Measurements from ENCODE around the gene IGFBP5. TPM values are rescaled to one million over a fixed set of nuclear protein-coding genes. Genes with fewer than 3 reads are reported as not detected.

The IGFBP5 gene
- total RNA-seq (2014; rRNA removed), result 0.06 and 0.46 TPM in 2 replicates
- polyA plus RNA-seq (2012), result 3.3 TPM

- DNase-seq (ENCODE audit: low read depth), result peak; percentile 68
Observed at GRCh38 chr2:216695401-216695821, at the start of gene IGFBP5. Gene IGFBP5 (minus strand): TSS chr2:216695549. CDS start chr2:216694775, 774 bp downstream.

DNA sequence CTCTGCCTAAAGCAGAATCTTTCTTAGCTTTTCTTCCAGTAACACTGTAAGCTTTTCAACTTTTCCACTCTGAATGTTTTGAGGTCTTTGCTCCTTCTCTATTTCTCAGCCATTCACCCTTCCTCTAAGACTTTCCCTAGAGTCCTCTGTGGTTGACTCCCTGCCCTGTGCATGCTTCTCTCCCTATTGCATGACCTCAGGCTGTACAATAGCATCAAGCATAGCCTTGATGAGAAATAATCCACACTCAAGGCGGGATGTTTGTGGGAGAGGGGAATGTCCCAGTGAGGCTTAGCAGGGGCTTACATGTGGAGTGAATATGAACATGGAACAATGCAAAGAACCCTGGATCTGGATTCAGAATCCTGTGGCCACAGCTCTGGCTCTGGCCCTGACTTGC is 48.4 kb upstream of the IGFBP5 start:
- DNase-seq (ENCODE audit: low read depth), result no peak

DNA sequence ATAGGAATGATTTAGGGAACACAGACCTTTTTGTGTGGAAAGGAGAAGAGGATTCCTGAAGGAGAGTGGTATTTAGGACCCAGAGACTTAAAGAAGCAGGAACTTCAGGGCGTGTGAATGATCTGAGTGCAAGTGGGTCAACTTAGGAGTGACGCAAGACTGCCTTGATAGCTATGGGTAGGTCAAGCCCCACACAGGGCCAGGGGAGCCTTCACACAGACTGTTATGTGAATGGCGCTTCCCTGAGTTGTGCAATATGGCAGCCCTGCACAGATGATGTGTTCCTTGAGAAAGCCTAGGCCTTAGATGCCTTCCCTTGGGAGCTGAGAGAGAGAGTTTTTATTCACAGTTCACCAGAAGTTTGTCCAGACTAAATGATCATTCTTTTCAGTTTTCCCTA is 47.1 kb upstream of the IGFBP5 start:
- no peak for DNase-seq (ENCODE audit: low read depth)

- DNase-seq (ENCODE audit: low read depth), result no peak
Observed at GRCh38 chr2:216741223-216741593, 45.9 kb upstream of the IGFBP5 start.

DNA sequence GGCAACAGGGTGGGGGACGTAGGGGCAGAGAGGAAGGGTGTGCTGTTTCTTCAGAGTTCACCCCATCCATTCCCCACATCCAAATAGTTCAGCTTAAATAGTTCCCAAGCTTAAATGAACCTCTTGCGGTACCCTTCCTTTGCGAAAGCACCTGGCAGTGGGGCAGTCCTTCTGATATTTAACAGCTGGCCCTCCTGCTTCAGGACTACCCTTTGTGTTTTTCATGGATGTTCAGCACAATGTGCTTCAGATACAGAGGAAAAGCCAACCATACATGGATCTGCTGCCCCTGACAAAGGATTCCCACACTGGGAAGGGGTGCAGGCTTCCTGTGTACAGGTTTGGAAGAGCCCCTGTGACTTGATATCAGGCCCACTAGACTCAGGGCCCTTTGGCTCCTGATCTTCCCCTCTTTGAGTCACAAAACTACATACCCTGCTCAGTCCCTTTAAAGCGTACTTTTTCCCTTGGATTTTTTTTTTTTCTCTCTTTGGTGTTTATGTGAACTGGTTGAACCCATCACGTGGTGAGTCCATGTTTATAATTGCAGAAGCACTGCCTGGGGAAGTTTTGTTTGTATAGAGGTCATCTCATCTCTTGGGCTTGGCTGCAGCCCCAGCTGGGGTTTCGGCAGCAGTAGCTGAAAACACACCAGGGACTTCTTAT is 45.3 kb upstream of the IGFBP5 start:
- no peak for DNase-seq (ENCODE audit: low read depth)

DNA sequence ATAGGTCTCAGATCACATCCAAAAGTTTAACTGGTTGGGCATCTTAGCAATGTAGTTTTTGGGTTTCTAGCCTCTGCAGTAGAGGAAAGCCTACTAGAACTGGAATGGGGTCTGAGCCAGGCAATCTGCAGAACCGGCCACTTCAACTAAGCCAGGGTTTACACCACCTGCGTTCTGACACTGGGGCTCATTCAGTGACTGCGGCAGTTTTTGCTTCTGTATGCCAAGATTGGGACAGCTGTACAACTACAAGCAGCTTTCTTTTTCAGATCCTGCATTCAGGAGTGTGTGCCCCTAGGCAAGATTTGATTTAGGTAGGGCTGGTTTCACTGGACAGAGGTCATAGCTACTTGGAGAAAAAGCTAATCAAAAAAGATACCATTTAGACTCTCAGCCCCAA is 43.7 kb upstream of the IGFBP5 start:
- no peak for DNase-seq (ENCODE audit: low read depth)

DNA sequence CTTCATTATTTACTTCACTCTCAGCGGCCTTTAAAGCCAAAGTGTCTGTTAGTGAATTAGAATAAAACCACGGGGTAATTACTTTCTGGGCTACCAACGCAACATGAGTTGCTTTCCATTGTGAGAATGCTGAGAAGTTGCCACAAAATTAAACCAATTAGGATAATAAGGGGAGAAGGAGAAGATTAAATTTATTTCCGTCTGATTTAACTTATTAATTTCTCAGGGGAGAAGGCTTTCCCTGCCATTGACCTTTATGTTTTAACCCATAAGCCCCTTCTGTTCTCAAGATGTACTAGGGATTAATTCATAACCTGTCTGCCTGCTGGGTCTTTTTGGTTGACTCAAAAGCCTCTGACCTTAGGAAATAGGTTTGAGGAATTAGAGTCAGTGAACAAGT is 42.3 kb upstream of the IGFBP5 start:
- no peak for DNase-seq (ENCODE audit: low read depth)

DNA sequence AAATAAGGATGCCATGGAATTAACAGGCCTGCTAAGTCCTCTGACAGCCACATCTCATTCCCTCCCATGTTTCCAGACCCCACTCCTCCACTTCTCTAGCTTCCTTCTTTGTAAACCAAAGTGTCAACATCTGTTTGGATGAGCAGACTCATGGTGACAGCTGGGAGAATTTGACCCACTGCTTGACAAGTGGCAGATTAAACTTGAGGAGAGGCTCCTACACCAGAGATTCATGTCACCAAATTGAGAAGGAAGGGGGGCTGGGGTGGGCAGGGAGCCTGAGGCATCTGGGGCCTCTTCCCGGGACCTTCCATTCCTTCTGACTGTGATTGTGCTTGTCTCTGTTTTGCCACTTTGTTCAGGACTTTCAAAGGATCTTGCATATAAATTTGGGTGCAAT is 41.0 kb upstream of the IGFBP5 start:
- DNase-seq (ENCODE audit: low read depth), result no peak

GRCh38 chr2:216735668-216736067 is 40.3 kb upstream of the IGFBP5 start:
- DNase-seq (ENCODE audit: low read depth), result no peak

- peak; percentile 9 for DNase-seq (ENCODE audit: low read depth)
Observed at GRCh38 chr2:216735086-216735485, 39.7 kb upstream of the IGFBP5 start.

DNA sequence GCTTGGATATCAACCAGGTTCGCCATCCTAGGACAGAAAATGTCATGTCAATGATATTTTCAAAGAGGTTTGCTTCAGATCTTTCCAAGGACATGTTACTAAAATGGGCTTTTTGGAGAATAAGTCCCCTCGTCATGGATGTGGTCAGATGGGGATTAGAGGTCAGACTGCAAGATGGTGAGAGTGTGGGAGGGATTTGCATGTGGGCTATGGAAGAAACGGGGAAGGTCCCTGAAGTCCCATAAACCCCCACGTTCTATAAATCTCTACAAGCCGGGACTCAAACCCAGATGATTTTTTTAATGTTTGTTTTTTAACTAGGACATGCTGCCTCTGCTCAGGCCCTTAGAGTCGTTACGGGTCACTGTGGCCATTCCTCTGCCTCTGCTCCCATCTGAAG is 37.7 kb upstream of the IGFBP5 start:
- DNase-seq (ENCODE audit: low read depth), result no peak

DNA sequence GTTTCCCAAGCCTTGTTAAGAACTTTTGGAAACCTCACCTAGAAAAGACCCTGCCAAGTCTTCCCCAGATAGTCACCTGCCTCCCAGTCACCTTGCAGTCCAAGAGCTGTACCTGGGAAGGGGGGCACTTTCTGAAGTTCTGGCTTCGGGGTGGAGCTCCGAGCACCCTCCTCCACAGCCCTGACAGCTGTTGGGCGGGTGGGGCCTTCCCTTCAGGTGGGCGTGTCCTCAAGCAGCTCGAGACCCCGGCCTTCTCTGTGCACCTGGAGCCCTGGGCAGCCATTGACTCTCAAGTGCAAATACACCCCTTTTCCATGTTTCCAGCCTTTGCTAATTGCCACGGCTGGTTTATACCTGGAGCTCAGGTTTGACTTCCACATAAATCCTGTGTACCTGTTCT is 37.0 kb upstream of the IGFBP5 start:
- no peak for DNase-seq (ENCODE audit: low read depth)

- DNase-seq (ENCODE audit: low read depth), result no peak
Observed at GRCh38 chr2:216731465-216731864, 36.1 kb upstream of the IGFBP5 start.

DNA sequence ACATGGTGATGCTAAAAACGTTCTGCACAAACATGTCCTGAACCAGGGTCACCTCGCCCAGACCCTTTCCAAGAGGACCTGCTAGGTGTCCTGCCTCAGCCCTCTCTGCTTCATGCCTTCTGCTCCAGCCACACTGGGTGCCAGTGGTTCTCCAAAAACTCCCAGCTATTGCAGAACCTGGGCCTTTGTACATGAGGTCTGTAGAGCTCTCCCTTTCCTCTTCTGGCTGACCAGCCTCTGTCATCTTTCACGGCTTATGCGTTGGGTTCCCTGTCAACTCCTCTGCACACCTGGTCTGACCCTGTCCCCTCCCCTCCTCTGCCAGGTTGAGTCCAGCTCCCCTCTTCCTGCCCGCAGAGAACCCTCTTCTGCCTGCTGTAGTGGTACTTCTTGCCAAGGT is 35.5 kb upstream of the IGFBP5 start:
- no peak for DNase-seq (ENCODE audit: low read depth)

- no peak for DNase-seq (ENCODE audit: low read depth)
Observed at GRCh38 chr2:216727346-216728122, 32.2 kb upstream of the IGFBP5 start.

- DNase-seq (ENCODE audit: low read depth), result no peak
Observed at GRCh38 chr2:216724190-216724589, 28.8 kb upstream of the IGFBP5 start.

DNA sequence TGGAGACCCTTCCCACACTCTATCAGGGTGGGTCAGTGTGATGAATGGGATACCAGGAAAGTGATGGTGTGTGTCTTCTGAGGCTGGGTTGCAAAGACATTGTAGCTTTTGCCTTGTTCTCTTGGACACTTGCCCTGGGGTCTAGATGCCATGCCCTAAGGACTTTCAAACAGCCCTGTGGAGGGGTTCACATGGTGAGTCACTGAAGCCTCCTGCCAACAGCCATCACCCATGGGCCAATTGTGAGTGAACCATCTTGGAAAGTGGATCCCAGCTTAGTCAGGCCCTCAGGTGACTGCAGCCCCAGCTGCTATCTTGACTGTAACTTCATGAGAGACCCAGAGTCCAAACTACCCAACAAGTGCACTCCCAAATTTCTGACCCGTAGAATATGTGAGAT is 25.8 kb upstream of the IGFBP5 start:
- no peak for DNase-seq (ENCODE audit: low read depth)

GRCh38 chr2:216720722-216721121 is 25.4 kb upstream of the IGFBP5 start:
- DNase-seq (ENCODE audit: low read depth), result no peak

- DNase-seq (ENCODE audit: low read depth), result no peak
Observed at GRCh38 chr2:216717907-216718615, 22.7 kb upstream of the IGFBP5 start.

- DNase-seq (ENCODE audit: low read depth), result no peak
Observed at GRCh38 chr2:216717491-216717901, 22.1 kb upstream of the IGFBP5 start.

GRCh38 chr2:216716109-216716508 is 20.8 kb upstream of the IGFBP5 start:
- DNase-seq (ENCODE audit: low read depth), result no peak

DNA sequence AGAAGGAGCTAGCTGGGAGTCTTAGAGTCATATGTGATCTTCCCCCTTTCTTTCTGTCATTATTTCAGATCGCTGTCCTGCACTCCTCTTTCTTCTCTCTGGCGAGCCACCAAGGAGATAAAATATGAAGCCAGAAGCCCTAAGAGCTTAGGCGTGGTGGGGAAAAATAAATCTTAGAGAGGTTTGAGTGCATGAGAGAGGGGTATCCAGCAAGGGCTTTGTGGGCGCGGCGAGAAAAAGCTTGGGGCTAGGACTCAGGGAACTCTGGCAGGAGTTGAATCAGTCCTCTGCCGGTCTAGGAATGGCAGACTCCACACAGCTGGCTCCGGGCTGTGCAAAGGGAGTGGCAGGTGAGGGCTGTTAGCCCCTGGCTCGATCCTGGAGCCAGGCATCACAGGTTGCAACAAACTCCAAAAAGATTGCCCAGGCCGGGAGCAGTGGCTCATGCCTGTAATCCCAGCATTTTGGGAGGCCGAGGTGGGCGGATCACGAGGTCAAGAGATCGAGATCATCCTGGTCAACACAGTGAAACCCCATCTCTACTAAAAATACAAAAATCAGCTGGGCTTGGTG is 20.1 kb upstream of the IGFBP5 start:
- no peak for DNase-seq (ENCODE audit: low read depth)

Measured in LHCN-M2 (cell line).